ENCODE results near the gene PATJ.

- TF ChIP-seq POLR2A (IDR thresholded peaks at IDR 0.05) (no peak), CTCF (IDR thresholded peaks at IDR 0.05) (no peak), EP300 (IDR thresholded peaks at IDR 0.05) (no peak)
Measured at GRCh38 chr1:62138029-62138428, 395.7 kb downstream of the PATJ start.

Data from tibial nerve (tissue), 4 donors.